Caco-2 (cell line): ENCODE data around the gene DLGAP4. TPM values are rescaled to one million over a fixed set of nuclear protein-coding genes. Genes with fewer than 3 reads are reported as not detected.

ENCODE experiments used
- BruUV-seq: library from RNA; stranded (reverse); fragments of 400-500 nt; replicated peaks from 2 replicates; lab custom pipeline; 2021; lab: Mats Ljungman, UMichigan
- CTCF ChIA-PET: fragments of 300-600 bp; sonication (Branson Sonifier 250); formaldehyde crosslinking; loops from one replicate; lab custom pipeline; 2022; ENCODE audit warnings: antibody characterized with exemption; lab: Charles Lee
- POLR2A ChIA-PET: fragments of 300-600 bp; sonication (Branson Sonifier 250); formaldehyde crosslinking; loops from one replicate; lab custom pipeline; 2022; ENCODE audit warnings: antibody characterized with exemption; lab: Charles Lee
- DNase-seq, 2 experiments: peaks; one replicate each; pipeline versions ENCODE4 v3.0.0 to v3.0.0-alpha.2; 2020 to 2022
- H3K27me3 ChIP-seq: replicated peaks from 2 replicates; pipeline ENCODE4 v1.6.0; 2011; ENCODE audit warnings: low read length; ENCODE audit not compliant: control insufficient read depth, insufficient read depth
- H3K36me3 ChIP-seq: 2 replicates; pipeline ENCODE4 v1.5.1; 2011; ENCODE audit warnings: low read length; ENCODE audit not compliant: control insufficient read depth, insufficient read depth
- H3K4me1 ChIP-seq: fragments of 250-450 bp; sonication (Bioruptor Pico); 2 replicates; pipeline ENCODE4 v1.5.1; 2020; ENCODE audit warnings: mild to moderate bottlenecking
- H3K4me3 ChIP-seq: 2 replicates; pipeline ENCODE4 v1.5.1; 2011; ENCODE audit warnings: low read depth, mild to moderate bottlenecking, control low read depth, low read length
- H3K9me3 ChIP-seq: fragments of 250-450 bp; sonication (Bioruptor Pico); 2 replicates; pipeline ENCODE4 v1.5.1; 2020; ENCODE audit warnings: mild to moderate bottlenecking, moderate library complexity
- H3K27ac Mint-ChIP-seq: one replicate; pipeline ENCODE4 v1.8.0; 2022; ENCODE audit warnings: mixed read lengths; ENCODE audit not compliant: unreplicated experiment
- H3K27me3 Mint-ChIP-seq: one replicate; pipeline ENCODE4 v1.8.0; 2022; ENCODE audit warnings: mixed read lengths; ENCODE audit not compliant: insufficient read depth, unreplicated experiment
- H3K36me3 Mint-ChIP-seq: one replicate; pipeline ENCODE4 v1.8.0; 2022; ENCODE audit warnings: mild to moderate bottlenecking, mixed read lengths; ENCODE audit not compliant: insufficient read depth, unreplicated experiment
- H3K4me1 Mint-ChIP-seq: one replicate; pipeline ENCODE4 v1.8.0; 2022; ENCODE audit warnings: low read depth, mixed read lengths; ENCODE audit not compliant: unreplicated experiment
- H3K4me3 Mint-ChIP-seq: one replicate; pipeline ENCODE4 v1.8.0; 2022; ENCODE audit warnings: mild to moderate bottlenecking, moderate library complexity, mixed read lengths; ENCODE audit not compliant: unreplicated experiment
- H3K9me3 Mint-ChIP-seq: one replicate; pipeline ENCODE4 v1.8.0; 2022; ENCODE audit warnings: mixed read lengths; ENCODE audit not compliant: unreplicated experiment
- CTCF ChIP-seq, 2 experiments: fragments of 200-600 bp in 1 of 2; IDR thresholded peaks; 1 replicate in 1 of 2; 2 replicates in 1 of 2; pipeline versions ENCODE4 v1.5.1 to v1.8.0; 2011 to 2022; ENCODE audit warnings: antibody characterized with exemption in 1 of 2, control low read depth in 1 of 2, inconsistent platforms in 1 of 2, low read depth in 1 of 2, low read length in 1 of 2, mild to moderate bottlenecking in 1 of 2, moderate library complexity in 1 of 2; ENCODE audit not compliant: insufficient read depth in 1 of 2, severe bottlenecking in 1 of 2, unreplicated experiment in 1 of 2
- intact Hi-C: fragments of 100-400 bp; cut with micrococcal nuclease; formaldehyde crosslinking; loops from one replicate; pipeline ENCODE4 v1.10.0; 2022; ENCODE audit not compliant: unreplicated experiment
- total RNA-seq: library from RNA; stranded (reverse); gene quantifications from 2 replicates; pipeline ENCODE4 v1.2.3, GENCODE V29; 2022

DLGAP4 gene
- total RNA-seq, 1 experiment from 2014 or later, result 122 TPM

- Histone ChIP-seq H3K27me3 (no peaks in the 10 kb centered on the region; the same call in none of the 2 replicates), H3K4me1 (no peaks in the 10 kb centered on the region), H3K36me3 (no peaks in the 10 kb centered on the region), H3K4me3 (no peak overlapping the region), H3K9me3 (0 out of 2 replicates have a peak, but pooled peaks cover 9% of the 10 kb centered on the region)
- ChIA-PET POLR2A (no interaction called here), CTCF (no interaction called here)
- no peak for DNase-seq
- Mint-ChIP-seq H3K9me3 (no peaks in the 10 kb centered on the region), H3K36me3 (no peaks in the 10 kb centered on the region), H3K27me3 (peaks cover 33% of the 10 kb centered on the region), H3K4me1 (no peaks in the 10 kb centered on the region), H3K4me3 (no peak overlapping the region), H3K27ac (no peak overlapping the region)
- TF ChIP-seq CTCF (IDR thresholded peaks at IDR 0.05; ENCODE audit: insufficient read depth in 1 of 2, low read depth in 1 of 2, low read length in 1 of 2, severe bottlenecking in 1 of 2, unreplicated experiment in 1 of 2), result no peak
- intact Hi-C loops, result no loop called here
- BruUV-seq, result no TSS peak
Observed at GRCh38 chr20:36421641-36422040, 115.5 kb downstream of the DLGAP4 start.

- intact Hi-C loops, result no loop called here
- Mint-ChIP-seq H3K36me3 (no peaks in the 10 kb centered on the region), H3K4me3 (no peak overlapping the region), H3K9me3 (no peaks in the 10 kb centered on the region), H3K4me1 (no peaks in the 10 kb centered on the region), H3K27me3 (peaks cover 40% of the 10 kb centered on the region), H3K27ac (no peak overlapping the region)
- H3K4me1 ChIP-seq, result no peaks in the 10 kb centered on the region
- BruUV-seq, result no TSS peak
- H3K4me3 ChIP-seq, result no peak overlapping the region
- 0 out of 2 replicates have a peak, but pooled peaks cover 2% of the 10 kb centered on the region for H3K9me3 ChIP-seq
- no peak for DNase-seq
- ChIA-PET CTCF (no interaction called here), POLR2A (interaction anchor here (0.5 kb wide), 1 partner anchor 154 kb away, joined by 5 read pairs; no protein-coding TSS in a partner anchor)
- no peak for TF ChIP-seq CTCF (IDR thresholded peaks at IDR 0.05; ENCODE audit: insufficient read depth in 1 of 2, low read depth in 1 of 2, low read length in 1 of 2, severe bottlenecking in 1 of 2, unreplicated experiment in 1 of 2)
- H3K27me3 ChIP-seq, result no peaks in the 10 kb centered on the region; the same call in none of the 2 replicates
- no peaks in the 10 kb centered on the region for H3K36me3 ChIP-seq
Observed at GRCh38 chr20:36424314-36424713, 118.2 kb downstream of the DLGAP4 start.

- intact Hi-C loops, result no loop called here
- Mint-ChIP-seq H3K4me3 (no peak overlapping the region), H3K27me3 (peaks cover 38% of the 10 kb centered on the region), H3K27ac (no peak overlapping the region), H3K4me1 (no peaks in the 10 kb centered on the region), H3K36me3 (no peaks in the 10 kb centered on the region), H3K9me3 (no peaks in the 10 kb centered on the region)
- DNase-seq, result no peak
- BruUV-seq, result no TSS peak
- Histone ChIP-seq H3K4me3 (no peak overlapping the region), H3K9me3 (no peaks in the 10 kb centered on the region), H3K4me1 (no peaks in the 10 kb centered on the region), H3K27me3 (no peaks in the 10 kb centered on the region; the same call in 1 of the 2 replicates), H3K36me3 (no peaks in the 10 kb centered on the region)
- CTCF ChIA-PET, result no interaction called here
- no peak for TF ChIP-seq CTCF (IDR thresholded peaks at IDR 0.05; ENCODE audit: insufficient read depth in 1 of 2, low read depth in 1 of 2, low read length in 1 of 2, severe bottlenecking in 1 of 2, unreplicated experiment in 1 of 2)
- POLR2A ChIA-PET, result no interaction called here
Observed at GRCh38 chr20:36425166-36425565, 119.0 kb downstream of the DLGAP4 start.
